CD14-positive monocyte (primary cell): ENCODE data around the gene KRT8. TPM values are rescaled to one million over a fixed set of nuclear protein-coding genes. Genes with fewer than 3 reads are reported as not detected.

Experiments
- DNase-seq, 3 donors: peaks; one replicate each; pipeline ENCODE4 v3.0.0-alpha.2; 2011 to 2022
- H2AFZ ChIP-seq: 2 replicates; pipeline ENCODE4 v1.6.0; 2012; ENCODE audit warnings: mild to moderate bottlenecking, low read depth, low read length, inconsistent platforms; ENCODE audit not compliant: insufficient read depth, poor library complexity, severe bottlenecking
- H3K27ac ChIP-seq, 2 donors: 1 replicate in 1 of 2; 2 replicates in 1 of 2; pipeline ENCODE4 v1.5.1; 2012 to 2013; ENCODE audit warnings: low read length in 2 of 2, control low read depth in 1 of 2, inconsistent platforms in 1 of 2, low read depth in 1 of 2, mild to moderate bottlenecking in 1 of 2
- H3K27me3 ChIP-seq, 2 donors: one replicate each; pipeline versions ENCODE4 v1.6.0 to v1.6.1; 2011 to 2013; ENCODE audit warnings: low read length in 2 of 2; ENCODE audit not compliant: control insufficient read depth in 2 of 2, insufficient read depth in 2 of 2
- H3K36me3 ChIP-seq, 2 donors: replicated peaks in 1 of 2; 1 replicate in 1 of 2; 2 replicates in 1 of 2; pipeline versions ENCODE4 v1.5.1 to v1.6.1; 2012 to 2013; ENCODE audit warnings: low read length in 2 of 2, control low read depth in 1 of 2, inconsistent platforms in 1 of 2, mild to moderate bottlenecking in 1 of 2; ENCODE audit not compliant: insufficient read depth in 2 of 2, control insufficient read depth in 1 of 2
- H3K4me1 ChIP-seq, 2 donors: 1 replicate in 1 of 2; 2 replicates in 1 of 2; pipeline versions ENCODE4 v1.5.1 to v1.6.1; 2012 to 2013; ENCODE audit warnings: low read length in 2 of 2, control low read depth in 1 of 2, inconsistent platforms in 1 of 2, mild to moderate bottlenecking in 1 of 2, moderate library complexity in 1 of 2; ENCODE audit not compliant: insufficient read depth in 2 of 2, control insufficient read depth in 1 of 2
- H3K4me2 ChIP-seq: replicated peaks from 2 replicates; pipeline ENCODE3; 2012; ENCODE audit warnings: low read length, moderate library complexity, mild to moderate bottlenecking; ENCODE audit not compliant: poor library complexity, severe bottlenecking; ENCODE audit errors: extremely low read depth
- H3K4me3 ChIP-seq, 3 experiments: fragments of 200-600 bp in 1 of 3; sonication (generic) in 1 of 3; replicated peaks in 1 of 3; 1 replicate in 2 of 3; 2 replicates in 1 of 3; pipeline ENCODE4 v1.5.1; 2011 to 2013; ENCODE audit warnings: low read length in 3 of 3, mild to moderate bottlenecking in 3 of 3, control low read depth in 2 of 3, low read depth in 2 of 3, inconsistent platforms in 1 of 3, moderate library complexity in 1 of 3
- H3K79me2 ChIP-seq: 2 replicates; pipeline ENCODE4 v1.6.0; 2012; ENCODE audit warnings: mild to moderate bottlenecking, control low read depth, inconsistent platforms, low read length, moderate library complexity; ENCODE audit not compliant: insufficient read depth
- H3K9ac ChIP-seq: 2 replicates; pipeline ENCODE4 v1.6.0; 2017; ENCODE audit warnings: low read length, mild to moderate bottlenecking; ENCODE audit not compliant: insufficient read depth, poor library complexity, severe bottlenecking
- H3K9me3 ChIP-seq, 2 donors: replicated peaks in 1 of 2; 1 replicate in 1 of 2; 2 replicates in 1 of 2; pipeline versions ENCODE4 v1.5.1 to v1.6.1; 2012 to 2013; ENCODE audit warnings: low read length in 2 of 2, control low read depth in 1 of 2; ENCODE audit not compliant: control insufficient read depth in 1 of 2, insufficient read depth in 1 of 2
- H4K20me1 ChIP-seq: 2 replicates; pipeline ENCODE4 v1.6.0; 2012; ENCODE audit warnings: mild to moderate bottlenecking, low read length, control low read depth, moderate library complexity; ENCODE audit not compliant: insufficient read depth
- H3K27ac Mint-ChIP-seq, 7 donors: one replicate each; pipeline ENCODE4 v1.8.0; 2020; ENCODE audit warnings: mild to moderate bottlenecking in 7 of 7, mixed read lengths in 7 of 7, moderate library complexity in 6 of 7, inconsistent platforms in 2 of 7
- H3K27me3 Mint-ChIP-seq, 3 donors: one replicate each; pipeline ENCODE4 v1.8.0; 2021 to 2022; ENCODE audit warnings: low read depth in 3 of 3, mild to moderate bottlenecking in 3 of 3, mixed read lengths in 3 of 3, moderate library complexity in 3 of 3, inconsistent platforms in 1 of 3
- H3K36me3 Mint-ChIP-seq, 2 donors: one replicate each; pipeline ENCODE4 v1.8.0; 2020; ENCODE audit warnings: mixed read lengths in 2 of 2, inconsistent platforms in 1 of 2, mild to moderate bottlenecking in 1 of 2
- H3K4me1 Mint-ChIP-seq: one replicate; pipeline ENCODE4 v1.8.0; 2020; ENCODE audit warnings: mild to moderate bottlenecking, mixed read lengths
- H3K4me3 Mint-ChIP-seq, 2 donors: one replicate each; pipeline ENCODE4 v1.8.0; 2020; ENCODE audit warnings: mild to moderate bottlenecking in 2 of 2, mixed read lengths in 2 of 2, moderate library complexity in 1 of 2
- H3K9me3 Mint-ChIP-seq, 7 donors: one replicate each; pipeline ENCODE4 v1.8.0; 2020 to 2022; ENCODE audit warnings: mixed read lengths in 7 of 7, mild to moderate bottlenecking in 6 of 7, moderate library complexity in 6 of 7, inconsistent platforms in 2 of 7
- WGBS: methylation state at CpG from one replicate; pipeline ENCODE4 v1.1.5; 2013; ENCODE audit warnings: missing lambda C conversion rate; ENCODE audit not compliant: insufficient coverage; 5-methylcytosine and 5-hydroxymethylcytosine counted together
- intact Hi-C, 2 donors: fragments of 100-400 bp; cut with micrococcal nuclease; formaldehyde crosslinking; loops; one replicate each; pipeline versions ENCODE4 v1.15.0 to v1.15.1; 2023
- polyA plus RNA-seq, 3 donors: library from polyadenylated mRNA; depleted of rRNA in 1 of 3; unstranded in 2 of 3; stranded (reverse) in 1 of 3; fragments of 300-500 nt in 2 of 3; fragments of >200 nt in 1 of 3; fragmentation: Illumina TruSeq in 2 of 3; gene quantifications; 1 replicate in 2 of 3; 2 replicates in 1 of 3; pipeline ENCODE4 v1.2.3, GENCODE V29; 2012 to 2021
- TF ChIP-seq, protein P1 (sequence below): fragments of 200-600 bp; IDR thresholded peaks from one replicate; pipeline ENCODE4 v1.8.0; 2022; ENCODE audit warnings: antibody characterized with exemption, mild to moderate bottlenecking

The KRT8 gene
- polyA plus RNA-seq, 3 donors = 0.16 to 0.39 TPM; not detected in 1

GRCh38 chr12:52900166-52900895 is 4.5 kb downstream of the KRT8 start:
- TF ChIP-seq, protein P1, sequence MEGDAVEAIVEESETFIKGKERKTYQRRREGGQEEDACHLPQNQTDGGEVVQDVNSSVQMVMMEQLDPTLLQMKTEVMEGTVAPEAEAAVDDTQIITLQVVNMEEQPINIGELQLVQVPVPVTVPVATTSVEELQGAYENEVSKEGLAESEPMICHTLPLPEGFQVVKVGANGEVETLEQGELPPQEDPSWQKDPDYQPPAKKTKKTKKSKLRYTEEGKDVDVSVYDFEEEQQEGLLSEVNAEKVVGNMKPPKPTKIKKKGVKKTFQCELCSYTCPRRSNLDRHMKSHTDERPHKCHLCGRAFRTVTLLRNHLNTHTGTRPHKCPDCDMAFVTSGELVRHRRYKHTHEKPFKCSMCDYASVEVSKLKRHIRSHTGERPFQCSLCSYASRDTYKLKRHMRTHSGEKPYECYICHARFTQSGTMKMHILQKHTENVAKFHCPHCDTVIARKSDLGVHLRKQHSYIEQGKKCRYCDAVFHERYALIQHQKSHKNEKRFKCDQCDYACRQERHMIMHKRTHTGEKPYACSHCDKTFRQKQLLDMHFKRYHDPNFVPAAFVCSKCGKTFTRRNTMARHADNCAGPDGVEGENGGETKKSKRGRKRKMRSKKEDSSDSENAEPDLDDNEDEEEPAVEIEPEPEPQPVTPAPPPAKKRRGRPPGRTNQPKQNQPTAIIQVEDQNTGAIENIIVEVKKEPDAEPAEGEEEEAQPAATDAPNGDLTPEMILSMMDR = no peak
- Histone ChIP-seq H4K20me1 (no peaks in the 10 kb centered on the region), H3K36me3 (no peaks in the 10 kb centered on the region), H2AFZ (no peak overlapping the region), H3K27ac (no peak overlapping the region), H3K27me3 (no peaks in the 10 kb centered on the region), H3K4me3 (no peak overlapping the region), H3K9me3 (no peaks in the 10 kb centered on the region), H3K4me2 (no peak overlapping the region), H3K79me2 (no peaks in the 10 kb centered on the region), H3K9ac (no peak overlapping the region), H3K4me1 (peaks cover 6 to 7% of the 10 kb centered on the region in 2 donors)
- intact Hi-C loops = no loop called here
- no peaks in the 10 kb centered on the region for H3K36me3 Mint-ChIP-seq
- H3K4me1 Mint-ChIP-seq = peaks cover 8% of the 10 kb centered on the region
- DNase-seq = no peak
- H3K9me3 Mint-ChIP-seq = peaks cover 0 to 2% (median 0%) of the 10 kb centered on the region in 7 donors
- H3K4me3 Mint-ChIP-seq = no peak overlapping the region
- H3K27ac Mint-ChIP-seq = no peak overlapping the region
- peaks cover 3 to 4% (median 3%) of the 10 kb centered on the region in 3 donors for H3K27me3 Mint-ChIP-seq
- WGBS = no CpG with 5 or more reads among the region's 9 CpGs

- Mint-ChIP-seq H3K27ac (no peak overlapping the region), H3K4me1 (peaks cover 8% of the 10 kb centered on the region), H3K36me3 (no peaks in the 10 kb centered on the region), H3K4me3 (no peak overlapping the region), H3K27me3 (peaks cover 3 to 4% (median 3%) of the 10 kb centered on the region in 3 donors), H3K9me3 (peaks cover 0 to 2% (median 0%) of the 10 kb centered on the region in 7 donors)
- intact Hi-C loops = no loop called here
- no peak overlapping the region for H3K4me3 ChIP-seq
- no peaks in the 10 kb centered on the region for H3K27me3 ChIP-seq
- DNase-seq = no peak
- H2AFZ ChIP-seq = no peak overlapping the region
- no peaks in the 10 kb centered on the region for H3K36me3 ChIP-seq
- WGBS = 94% methylated on average over 13 of the region's 13 CpGs
- no peak overlapping the region for H3K27ac ChIP-seq
- TF ChIP-seq, protein P1 = no peak
- H3K9ac ChIP-seq = no peak overlapping the region
- H3K9me3 ChIP-seq = no peaks in the 10 kb centered on the region
- H4K20me1 ChIP-seq = no peaks in the 10 kb centered on the region
- H3K79me2 ChIP-seq = no peaks in the 10 kb centered on the region
- H3K4me2 ChIP-seq = no peak overlapping the region
- H3K4me1 ChIP-seq = peaks cover 6 to 7% of the 10 kb centered on the region in 2 donors
Measured at GRCh38 chr12:52899338-52900035, 5.4 kb downstream of the KRT8 start.
